HG03520 (cell line): ENCODE measurements around the gene CDH7.

Experiments used
- ATAC-seq: cut with Tn5 transposase; IDR thresholded peaks from one replicate; pipeline ENCODE4 v1.9.1; 2021; ENCODE audit warnings: mild to moderate bottlenecking, moderate library complexity; ENCODE audit not compliant: unreplicated experiment

The CDH7 gene

DNA sequence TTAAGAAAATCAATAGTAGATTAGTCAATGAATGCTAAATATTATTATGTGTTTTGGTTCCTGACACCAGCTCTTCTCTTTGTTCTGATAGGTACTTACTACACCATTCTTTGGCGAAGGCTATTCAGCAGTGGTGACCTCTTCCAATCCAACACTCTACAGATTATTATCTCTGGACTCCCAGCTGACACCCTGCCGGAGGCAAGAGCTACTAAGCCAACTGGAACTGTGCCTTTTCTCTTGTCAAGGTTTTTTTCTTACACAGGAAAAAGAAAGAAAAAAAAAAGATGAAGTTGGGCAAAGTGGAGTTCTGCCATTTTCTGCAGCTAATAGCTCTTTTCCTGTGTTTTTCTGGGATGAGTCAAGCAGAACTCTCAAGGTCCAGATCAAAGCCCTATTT is 11.7 kb downstream of the CDH7 start:
- ATAC-seq: no peak

DNA sequence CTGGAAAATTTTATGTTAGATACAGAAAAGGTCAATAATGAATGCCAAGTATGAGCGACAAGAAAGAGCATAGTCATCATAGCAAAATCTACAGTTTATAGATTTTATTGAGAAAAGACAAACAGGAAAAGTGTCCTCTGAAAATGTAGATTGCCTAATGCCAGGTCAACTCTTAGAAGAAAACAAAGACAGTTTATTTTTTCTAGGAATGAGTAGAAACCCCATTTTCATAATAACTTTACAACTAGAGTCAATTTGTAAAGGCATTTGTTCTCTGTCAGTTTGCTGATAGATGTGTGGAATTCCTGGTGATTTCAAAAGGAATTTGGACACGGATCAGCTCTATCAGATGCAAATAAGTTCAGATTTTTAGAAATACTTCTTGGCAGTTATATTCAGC is 16.6 kb downstream of the CDH7 start:
- no peak for ATAC-seq

DNA sequence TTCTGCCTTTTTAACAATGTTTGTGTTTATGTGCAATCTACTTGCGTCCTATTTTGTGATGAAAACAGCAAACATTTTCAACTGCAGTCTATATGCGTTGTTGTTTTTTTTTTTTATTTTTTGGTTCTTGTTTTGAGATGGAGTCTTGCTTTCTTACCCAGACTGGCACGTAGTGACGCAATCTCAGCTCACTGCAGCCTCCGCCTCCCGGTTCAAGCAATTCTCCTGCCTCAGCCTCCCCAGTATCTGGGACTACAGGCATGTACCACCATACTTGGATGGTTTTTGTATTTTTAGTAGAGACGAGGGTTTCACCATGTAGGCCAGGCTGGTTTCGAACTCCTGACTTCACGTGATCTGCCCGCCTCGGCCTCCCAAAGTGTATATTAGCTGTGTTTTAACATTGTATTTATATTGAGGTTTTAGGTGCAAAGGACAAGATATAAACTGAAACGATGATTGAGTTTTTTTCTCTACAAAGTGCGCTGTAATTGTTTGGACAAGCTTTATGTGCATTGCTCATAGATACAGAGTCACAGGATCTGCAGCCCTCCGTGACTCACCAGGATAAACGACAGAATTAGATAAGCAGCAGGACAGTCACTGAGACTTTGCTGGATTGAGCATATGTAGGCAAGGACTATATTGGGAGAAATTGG is 17.4 kb downstream of the CDH7 start:
- no peak for ATAC-seq

DNA sequence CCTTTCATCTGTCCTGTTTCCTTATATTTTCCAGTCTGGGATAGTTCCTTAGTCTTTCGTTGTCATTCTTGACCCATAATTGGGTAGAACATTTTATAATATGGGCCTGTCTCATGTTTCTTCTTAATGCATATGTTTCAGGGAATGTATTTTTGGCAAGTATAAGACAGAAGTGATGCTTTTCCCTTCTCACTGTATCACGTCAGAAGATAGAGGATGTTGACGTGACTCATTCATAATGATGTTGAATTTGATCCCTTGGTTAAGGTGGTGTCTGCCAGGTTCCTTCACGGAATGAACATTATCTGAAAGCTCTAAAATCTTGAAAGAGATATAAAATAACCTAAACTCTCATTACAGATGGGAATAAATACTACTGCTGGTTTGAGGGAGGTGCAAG is 18.8 kb downstream of the CDH7 start:
- ATAC-seq: no peak

DNA sequence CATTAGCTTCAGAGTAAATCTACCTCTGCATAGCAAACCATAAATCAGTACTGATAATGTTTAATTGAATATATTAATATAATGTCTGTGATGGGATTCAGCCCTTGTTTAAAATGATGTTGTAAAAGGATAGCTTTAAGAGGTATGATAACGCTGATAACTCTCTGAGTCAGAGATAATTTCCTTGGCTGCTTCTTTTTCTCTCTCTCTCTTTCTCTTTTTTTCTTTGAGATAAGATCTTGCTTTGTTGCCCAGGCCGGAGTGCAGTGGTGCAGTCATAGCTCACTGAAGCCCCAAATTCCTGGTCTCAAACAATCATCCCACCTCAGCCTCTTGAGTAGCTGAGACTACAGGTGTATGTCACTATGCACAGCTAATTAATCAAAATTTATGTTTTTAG is 35.7 kb downstream of the CDH7 start:
- no peak for ATAC-seq

DNA sequence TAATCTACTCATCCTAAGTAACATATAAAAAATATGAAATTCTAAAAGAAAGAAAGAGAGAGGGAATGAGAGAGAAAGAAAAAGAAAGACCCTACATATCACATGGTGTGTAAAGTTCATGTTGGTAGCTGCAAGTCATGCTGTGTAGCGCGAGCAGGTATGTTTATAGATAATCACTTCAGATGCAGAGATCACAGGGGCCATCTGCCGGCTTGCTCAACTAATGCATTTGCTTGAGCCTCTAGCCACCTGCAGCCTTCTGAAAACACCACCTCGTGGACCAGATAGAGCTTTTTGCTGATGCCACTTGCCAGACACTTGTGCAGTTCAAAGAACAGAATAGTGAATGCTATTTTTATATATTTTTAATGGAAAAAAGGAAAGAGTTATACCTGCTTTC is 37.6 kb downstream of the CDH7 start:
- ATAC-seq: no peak

DNA sequence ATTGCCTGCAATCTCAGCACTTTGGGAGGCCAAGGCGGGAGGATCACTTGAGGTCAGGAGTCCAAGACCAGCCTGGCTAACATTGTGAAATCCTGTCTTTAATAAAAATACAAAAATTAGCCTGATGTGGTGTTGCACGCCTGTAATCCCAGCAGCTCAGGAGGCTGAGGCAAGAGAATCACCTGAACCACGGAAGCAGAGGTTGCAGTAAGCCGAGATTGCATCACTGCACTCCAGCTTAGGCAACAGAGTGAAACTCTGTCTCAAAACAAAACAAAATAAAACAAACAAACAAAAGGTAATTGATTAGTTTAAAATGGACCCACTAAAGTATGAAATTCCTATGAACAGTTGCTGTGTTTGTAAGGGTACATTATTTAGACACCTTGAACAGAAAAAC is 39.8 kb downstream of the CDH7 start:
- no peak for ATAC-seq

DNA sequence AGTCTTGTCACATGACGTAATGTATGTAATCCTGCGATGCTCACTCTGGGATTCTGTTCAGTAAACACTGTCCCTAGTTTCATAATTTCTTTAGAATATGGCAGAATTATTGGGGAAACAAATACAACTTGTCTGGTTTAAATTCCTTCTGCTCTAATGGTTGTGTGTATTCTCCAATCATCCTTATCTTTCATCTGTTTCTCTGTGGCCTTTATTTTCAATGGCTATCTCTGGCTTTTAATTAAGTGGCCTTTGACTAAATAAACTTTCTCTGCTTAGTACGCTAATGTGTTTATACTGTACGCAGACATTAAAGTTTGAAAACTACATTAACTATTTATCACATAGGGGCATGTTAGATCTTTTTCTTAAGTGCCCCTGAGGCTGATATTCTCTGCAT is 40.9 kb downstream of the CDH7 start:
- no peak for ATAC-seq

DNA sequence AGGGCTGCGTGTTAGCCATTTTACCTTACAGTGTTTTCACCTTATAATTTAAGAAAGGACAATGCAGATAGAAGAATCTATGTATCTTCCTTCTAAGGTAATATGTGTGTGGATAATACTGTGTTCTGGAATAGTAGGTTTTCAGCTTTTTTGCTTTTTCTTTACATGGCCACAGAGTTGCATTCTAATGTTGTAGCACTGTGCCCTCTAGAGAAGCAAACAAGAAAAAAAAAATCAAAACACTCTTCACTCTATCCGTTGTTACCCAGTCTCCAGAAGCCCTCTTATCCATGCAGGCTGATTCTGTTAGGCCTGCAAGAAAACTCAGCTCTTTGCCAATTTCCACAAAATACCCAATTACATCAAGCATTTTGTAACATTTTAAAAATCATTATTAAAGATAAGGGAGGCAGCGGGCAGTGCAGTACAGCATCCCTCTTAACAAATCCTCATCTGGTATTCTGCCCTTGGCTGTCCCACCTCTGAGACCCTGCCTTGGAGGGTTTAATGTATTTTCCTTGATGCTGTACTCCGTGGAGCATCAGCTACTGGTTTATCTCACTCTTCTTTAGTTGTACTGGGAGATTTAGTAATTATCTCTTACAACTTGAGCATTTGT is 41.8 kb downstream of the CDH7 start:
- no peak for ATAC-seq

DNA sequence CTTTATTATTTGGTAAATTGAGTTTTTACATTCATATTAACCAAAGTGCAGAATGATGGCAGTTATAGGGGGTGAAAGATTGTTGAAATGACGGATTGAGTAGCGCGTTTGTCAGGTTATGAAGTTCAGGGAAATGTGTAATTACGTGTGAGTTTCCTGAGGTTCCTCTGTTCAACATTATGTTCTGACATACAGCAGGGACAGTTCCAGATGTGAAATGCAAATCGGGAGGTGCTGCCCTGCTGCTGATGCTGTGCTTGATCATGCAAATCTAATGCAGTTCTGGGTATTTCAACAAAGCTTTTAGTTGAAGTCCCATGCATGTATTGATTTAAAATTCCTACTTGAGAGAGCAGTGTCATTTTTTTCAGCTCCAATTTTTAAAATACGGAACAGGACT is 57.9 kb downstream of the CDH7 start:
- no peak for ATAC-seq

DNA sequence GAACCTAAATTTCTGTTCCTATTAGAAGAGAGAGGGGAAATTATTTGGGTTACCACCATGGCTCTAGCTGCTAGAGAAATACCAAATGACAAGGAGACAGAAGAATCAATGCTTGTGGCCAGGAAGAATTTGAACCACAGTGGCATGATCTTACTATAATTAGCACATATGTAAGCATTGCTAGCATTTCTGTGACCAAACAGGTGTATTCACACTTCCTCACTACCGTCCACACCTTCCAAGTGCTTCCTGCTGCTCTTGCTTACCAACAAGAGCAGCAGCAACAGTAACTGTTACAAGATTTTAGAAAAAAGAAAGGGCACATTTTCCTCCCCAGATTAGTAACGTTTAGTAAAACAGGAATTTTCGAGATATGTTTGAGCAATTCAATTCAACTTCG is 60.5 kb downstream of the CDH7 start:
- ATAC-seq: no peak

DNA sequence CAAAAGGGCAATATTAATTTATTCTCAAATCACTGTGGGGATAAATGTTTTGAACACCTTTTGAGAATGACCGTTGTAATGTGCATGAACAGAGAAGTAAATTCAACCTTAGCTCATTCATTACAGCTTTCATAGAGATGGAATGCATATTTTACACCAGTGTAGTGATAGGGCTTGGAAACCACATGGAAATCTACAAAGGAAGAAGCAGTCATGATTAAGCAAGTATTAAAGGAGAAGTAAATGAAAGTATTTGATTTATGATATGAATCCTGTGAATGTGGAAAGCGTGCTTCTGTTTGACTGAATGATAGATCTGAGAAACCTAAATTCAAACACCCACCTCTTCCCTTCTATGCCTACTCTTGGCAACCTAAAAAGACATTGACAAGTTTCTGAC is 64.7 kb downstream of the CDH7 start:
- ATAC-seq: no peak

DNA sequence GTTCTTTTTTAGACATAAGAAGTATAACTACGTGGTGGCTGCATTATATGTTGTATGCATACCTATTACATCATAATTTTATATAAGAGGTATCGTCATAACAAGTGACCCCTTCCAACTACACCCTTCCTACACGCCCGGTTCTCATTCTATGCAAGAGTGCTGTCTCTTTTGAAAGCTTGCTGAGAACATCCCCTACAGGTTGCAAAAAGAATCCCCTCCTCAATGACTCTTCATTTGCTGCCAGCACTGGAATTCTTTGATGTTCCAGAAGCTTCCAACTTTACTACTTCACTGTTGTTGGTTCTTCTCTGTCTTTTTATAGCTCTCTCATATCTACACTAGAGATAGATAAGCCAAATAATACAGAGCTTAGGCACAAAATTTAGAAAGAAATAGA is 66.4 kb downstream of the CDH7 start:
- ATAC-seq: no peak

DNA sequence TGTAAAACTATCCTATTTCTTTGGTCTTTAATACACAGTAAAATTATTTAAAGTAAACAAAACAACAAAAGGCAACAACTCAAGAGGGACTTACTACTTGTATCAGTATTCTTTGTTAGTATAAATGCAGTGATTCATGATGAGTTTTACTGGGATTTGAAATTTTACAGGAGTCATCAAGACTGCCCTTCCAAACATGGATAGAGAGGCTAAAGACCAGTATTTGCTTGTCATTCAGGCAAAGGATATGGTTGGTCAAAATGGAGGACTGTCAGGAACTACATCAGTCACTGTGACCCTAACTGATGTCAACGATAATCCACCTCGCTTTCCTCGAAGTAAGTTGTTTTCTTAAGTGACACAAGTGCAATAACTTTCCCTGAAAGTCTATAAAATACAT is 71.1 kb downstream of the CDH7 start:
- ATAC-seq: no peak

DNA sequence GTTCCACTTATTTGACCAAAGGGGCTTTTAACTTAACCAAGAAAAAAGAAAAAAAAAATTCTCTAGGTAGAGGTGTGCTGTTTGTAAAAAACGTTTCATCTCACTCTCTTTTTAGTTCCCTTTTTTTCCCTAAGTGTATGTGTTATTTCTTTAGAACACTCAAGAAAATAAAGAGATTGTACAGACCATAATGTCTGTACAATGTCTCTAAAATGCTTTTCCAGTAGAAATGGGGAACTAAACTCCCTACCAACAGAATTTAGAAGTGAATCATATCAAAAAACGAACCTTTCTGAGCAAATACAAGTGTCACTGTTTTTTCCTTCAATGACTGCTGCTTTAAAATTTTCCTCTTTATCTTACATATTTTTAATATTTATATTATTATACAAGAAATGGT is 72.0 kb downstream of the CDH7 start:
- no peak for ATAC-seq

DNA sequence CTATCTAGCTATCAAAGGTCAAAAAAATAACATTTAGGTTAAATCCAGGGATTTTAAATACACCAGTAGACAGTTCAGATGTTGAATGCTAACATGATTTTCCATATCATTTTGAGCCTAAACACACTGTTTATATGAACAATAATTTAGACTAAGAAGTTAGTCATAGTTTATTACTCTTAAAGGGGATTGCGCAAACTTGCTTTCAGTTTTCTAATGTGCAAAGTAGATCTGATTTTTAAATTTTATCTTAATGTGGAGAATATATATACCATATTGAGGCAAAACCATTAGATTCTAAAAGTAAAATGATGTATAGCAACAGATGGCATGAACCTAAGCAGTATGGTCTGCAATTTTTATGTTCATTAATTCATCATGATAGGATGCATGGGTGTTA is 76.6 kb downstream of the CDH7 start:
- no peak for ATAC-seq

DNA sequence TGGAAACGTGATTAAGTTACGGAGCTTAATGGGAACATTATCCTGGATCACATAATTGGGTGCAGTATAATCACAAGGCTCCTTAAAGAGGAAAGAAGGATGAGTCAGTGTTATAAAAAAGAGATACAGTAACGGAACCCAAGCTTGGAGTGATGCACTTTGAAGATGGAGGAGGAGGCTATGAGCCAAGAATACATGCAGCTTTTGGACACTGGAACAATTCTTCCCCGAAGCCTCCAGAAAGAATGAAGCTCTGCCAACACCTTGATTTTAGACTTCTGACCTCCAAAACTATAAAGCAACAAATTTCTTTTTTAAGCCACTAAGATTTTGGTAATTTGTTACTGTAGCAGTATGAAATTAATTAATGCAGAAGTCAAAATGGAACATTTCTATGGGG is 85.1 kb downstream of the CDH7 start:
- no peak for ATAC-seq

DNA sequence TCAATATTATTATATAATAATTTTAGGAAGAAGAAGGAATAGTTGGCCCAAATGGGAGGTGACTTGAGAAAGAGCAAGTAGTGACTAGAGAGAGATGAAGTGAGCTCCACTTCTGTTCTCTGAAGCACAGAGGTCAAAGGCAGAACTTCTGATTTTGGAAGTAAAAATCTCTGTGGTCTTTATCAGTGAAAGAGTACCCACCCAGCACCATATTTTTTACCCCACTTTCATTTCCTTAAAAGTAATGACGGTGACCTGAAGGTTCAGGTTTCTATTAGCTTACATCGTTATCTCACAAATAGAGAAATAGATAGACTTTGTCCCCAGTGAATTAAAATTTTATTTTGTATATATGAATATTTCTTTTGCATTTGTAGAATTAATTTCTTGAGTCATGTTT is 95.3 kb downstream of the CDH7 start:
- no peak for ATAC-seq

DNA sequence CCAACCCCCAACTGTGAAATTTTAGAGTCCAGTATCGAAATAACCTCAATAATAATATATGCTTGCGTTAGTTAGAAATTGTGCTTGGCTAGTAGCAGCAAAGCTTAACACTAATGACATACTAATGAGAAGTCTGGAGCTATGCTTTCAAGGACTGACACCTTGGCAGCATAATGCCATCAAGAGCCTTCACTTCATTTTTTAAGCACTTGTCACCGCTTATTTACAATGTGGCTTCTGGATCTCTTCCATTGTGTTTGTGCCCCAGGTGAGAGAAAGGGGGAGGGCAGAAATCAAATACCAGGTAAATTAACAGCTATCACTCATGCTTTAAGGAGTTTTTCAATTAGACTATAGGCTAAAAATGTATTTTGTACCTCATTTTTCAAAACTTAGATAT is 101.5 kb downstream of the CDH7 start:
- no peak for ATAC-seq

DNA sequence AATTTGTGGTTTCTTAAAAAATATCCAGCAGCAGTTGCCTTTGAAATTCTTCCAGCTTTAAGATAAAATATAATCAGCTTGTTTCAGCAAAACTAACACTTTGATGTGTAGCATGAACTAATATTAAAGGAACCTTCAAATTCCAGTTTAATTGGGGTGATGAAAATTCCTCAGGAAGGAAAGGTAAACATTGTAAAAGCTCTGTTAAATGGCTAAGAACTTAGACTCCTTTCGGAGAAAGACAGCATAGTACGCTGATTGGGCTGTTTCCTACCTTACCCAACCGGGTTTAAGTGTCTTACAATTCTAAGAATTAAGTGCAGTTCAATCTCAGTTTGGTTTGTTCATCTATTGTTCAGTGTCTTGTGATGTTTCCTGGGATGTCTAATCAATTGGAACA is 108.3 kb downstream of the CDH7 start:
- no peak for ATAC-seq

DNA sequence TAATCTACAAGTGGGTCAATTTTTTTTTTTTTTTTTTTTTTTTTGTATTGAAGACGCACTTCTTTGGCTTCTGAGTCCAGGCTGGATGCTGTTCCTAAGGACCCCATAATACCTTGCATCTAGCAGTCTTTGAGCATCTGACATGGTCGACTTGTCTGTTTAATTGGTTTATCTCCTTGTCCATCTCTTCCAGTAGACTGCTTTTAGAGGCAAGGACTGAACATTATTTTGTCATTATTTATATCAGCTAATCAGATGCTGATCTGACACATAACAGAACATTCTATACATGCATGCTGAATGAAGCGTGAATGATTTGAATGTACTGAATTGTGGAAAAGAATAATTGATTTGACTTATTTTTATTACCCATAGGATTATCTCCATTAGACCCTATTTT is 118.7 kb downstream of the CDH7 start:
- ATAC-seq: no peak

DNA sequence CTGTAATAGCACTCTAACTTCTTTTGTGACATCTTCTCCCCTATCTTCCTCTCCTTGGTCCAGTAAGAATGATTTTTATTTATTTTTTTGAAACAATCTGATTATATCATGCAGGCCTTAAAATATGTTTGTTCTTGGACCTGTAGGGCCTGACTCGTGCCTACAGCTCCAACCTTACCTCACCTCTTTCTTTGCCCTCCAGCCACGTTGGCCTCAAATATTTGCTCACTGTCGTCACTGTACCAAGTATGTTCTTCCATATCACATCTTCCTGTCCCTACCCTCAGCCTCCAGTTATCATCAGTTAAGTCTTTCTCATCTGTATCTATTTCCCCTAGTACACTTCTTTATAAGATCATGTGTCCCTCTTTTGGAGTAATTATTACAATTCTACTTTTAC is 125.5 kb downstream of the CDH7 start:
- ATAC-seq: no peak

DNA sequence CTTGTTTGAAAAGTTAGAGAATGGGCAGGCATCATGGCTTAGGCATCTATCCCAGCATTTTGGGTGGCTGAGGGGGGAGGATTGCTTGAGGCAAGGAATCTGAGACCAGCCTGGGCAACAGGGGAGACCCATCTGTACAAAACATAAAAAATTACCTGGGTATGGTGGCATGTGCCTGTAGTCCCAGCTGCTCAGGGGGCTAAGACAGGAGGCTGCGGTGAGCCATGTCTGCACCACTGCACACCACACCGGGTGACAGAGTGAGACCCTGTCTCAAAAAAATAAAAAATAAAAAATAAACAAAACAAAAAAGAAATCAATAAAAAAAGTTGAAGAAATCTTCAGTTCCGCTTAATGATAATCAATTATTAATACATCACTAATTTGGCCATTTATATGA is 146.5 kb downstream of the CDH7 start:
- no peak for ATAC-seq
